Stimulated activated CD4-positive, alpha-beta T cell treated with anti-CD3 and anti-CD28 coated beads, Interleukin-12 subunit alpha, Interleukin-12 subunit beta, amount 100 ng/mL, for 4 hours (primary cell): Measurements from ENCODE around the gene FAIM2.

Experiments used
- DNase-seq: peaks from one replicate; pipeline ENCODE4 v3.0.0-alpha.2; 2020

Gene FAIM2

DNA sequence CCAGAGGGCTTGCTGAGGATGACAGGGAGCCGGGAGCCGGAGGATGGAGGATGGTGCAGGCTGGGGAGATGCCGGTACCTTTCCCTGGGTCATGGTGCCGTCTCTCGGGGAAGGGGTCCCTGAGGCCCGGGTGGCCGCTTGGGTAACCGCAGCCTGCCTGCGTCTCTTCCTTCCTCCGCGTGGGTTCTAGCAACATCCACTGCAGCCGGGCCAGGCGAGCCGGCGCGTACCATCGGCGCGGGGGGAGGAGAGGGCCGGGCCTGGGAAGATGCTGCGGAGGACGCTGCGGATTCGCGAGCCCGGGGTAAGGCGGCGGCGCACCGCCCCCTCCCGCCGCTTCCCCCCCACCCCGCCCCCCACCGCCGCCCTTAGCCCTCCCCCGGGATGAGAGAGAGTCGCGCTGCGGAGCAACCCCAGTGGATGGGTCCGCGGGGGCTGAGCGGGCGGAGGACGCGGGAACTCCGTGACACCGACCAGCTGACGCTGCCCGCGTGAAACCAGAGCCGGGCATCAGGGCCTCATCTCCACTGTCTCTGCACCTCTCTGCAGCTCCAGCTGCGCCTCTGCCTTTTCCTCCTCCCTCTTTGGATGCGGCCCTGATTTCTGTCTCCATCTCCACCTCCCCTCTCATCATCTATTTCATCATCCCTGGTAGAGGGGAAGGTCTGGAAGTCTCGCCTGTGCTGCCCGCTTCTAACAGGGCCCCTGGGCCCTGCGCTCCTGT is at the start of gene FAIM2:
TSS of gene FAIM2 (minus strand) at position 201 of the 724 bp plus-strand sequence. CDS start at position 93, 108 bp downstream.
- DNase-seq, result peak; percentile 34

DNA sequence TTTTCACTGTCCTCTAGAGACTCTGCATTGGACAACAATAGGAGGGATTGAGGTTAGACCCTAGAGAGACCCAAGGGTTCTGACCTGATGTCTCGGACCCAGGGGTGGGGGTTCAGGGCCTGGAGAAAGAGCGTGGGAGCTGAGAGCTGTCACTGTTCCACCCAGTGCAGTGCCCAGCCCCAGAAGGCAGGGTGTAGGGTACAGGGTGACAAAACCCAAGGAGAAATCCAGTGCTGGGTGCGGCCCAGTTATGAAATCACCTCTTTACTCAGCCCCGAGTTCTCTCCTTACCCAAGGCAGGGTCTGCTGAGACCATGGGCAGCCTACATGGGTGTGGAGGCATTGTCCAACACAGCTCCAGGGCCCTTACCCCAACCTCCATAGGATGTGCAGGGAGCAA is 49.5 kb upstream of the FAIM2 start:
- DNase-seq, result no peak

DNA sequence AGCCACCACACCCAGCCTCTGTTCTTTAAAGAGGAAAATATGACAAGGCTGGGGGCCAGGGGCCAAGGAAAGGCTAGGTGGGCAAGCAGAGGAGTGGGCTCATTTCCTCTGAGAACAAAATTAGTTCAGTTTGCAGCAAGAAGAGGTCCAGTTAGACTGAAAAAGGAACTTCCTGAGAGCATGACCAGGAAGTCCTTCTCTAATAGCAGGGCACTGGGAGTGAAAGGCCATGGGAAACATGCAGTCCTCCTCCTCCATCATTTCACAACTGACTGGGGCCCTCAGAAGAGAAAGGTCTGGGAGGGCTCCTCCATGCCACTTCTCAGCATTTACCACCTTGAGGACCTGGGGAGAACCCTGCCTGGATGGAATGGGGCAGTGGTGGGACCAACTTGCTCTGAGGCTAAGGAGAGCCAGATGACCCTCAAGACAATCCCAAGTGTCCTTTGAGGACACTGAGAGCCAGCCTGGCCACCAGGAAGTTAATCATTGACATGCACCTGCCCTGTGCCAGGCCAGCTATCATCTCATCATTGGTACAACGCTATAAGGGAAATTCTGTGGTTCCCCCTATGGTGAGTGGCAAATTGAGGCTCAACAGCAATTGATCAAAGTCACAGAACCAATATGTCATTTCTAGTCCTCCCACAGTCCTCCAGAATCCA is 48.8 kb upstream of the FAIM2 start:
- no peak for DNase-seq

DNA sequence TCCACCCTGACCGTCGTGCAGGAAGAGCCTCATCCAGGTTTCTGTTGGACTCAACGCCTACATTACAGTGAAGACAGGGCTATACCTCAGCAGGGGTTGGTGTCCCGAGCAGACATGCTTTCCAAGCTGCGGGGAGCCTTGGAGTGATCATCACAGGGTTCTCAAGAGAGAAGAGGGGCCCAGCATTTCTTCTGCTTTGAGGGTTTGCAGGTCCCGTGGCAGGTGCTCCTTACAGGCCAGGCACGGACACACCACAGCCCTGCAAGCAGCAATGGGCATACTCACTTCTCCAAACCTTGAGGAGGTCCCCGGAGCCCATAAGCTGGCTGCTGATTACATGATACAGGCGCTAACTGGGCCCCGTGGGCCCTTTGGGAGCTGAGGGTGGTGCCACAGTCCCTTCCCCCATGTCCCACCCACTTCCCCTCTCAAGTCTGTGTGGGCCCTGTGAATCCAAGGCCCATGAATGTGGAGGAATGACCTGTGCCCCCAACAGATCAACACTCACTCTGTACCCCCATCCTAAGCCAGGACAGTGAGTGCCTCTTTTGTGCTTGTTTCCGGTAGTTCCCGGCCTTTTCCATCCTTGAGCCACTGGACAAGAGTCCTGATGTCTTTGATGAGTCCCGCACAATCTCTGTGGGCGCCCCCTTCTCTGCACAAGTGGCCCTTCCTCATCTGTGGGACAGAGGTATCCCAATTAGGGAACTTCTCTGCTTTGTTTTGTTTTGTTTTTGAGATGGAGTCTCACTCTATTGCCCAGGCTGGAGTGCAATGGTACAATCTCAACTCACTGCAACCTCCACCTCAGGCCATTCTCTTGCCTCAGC is 47.9 kb upstream of the FAIM2 start:
- no peak for DNase-seq

DNA sequence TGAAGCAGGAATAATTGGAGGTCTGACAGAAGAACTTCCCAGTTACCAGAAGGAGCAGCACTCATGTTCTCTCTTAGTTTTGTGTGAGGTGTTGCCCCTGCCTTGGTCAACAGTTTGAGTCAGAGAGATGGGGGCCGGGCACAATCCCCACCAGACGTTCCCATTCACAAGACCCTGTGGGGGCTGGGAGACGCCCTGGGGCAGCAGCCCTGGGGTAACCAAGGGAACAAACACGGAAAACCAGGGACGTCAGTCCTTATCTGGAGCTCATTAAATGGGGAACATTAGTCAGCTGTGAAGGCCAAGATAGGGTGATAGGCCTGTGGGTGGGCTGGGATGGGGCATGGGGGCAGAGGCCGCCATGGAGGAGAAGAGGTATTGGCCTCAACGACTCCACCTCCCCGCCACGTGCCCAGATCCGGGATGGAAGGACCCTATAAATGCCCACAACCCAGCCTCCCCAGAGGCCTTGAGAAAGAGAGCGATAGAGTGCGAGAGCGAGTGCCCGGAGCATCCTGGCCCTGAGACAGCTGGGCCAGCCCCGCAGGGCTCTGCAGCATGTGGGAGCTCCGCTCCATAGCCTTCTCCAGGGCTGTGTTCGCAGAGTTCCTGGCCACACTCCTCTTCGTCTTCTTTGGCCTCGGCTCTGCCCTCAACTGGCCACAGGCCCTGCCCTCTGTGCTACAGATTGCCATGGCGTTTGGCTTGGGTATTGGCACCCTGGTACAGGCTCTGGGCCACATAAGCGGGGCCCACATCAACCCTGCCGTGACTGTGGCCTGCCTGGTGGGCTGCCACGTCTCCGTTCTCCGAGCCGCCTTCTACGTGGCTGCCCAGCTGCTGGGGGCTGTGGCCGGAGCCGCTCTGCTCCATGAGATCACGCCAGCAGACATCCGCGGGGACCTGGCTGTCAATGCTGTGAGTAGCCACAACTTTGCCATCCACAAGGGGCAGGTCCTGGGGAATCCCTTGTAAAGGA is 46.9 kb upstream of the FAIM2 start, which contains the start of gene AQP2:
TSS of gene AQP2 (plus strand) at position 465 of the 979 bp plus-strand sequence. CDS start at position 559, 94 bp downstream.
- DNase-seq, result no peak

DNA sequence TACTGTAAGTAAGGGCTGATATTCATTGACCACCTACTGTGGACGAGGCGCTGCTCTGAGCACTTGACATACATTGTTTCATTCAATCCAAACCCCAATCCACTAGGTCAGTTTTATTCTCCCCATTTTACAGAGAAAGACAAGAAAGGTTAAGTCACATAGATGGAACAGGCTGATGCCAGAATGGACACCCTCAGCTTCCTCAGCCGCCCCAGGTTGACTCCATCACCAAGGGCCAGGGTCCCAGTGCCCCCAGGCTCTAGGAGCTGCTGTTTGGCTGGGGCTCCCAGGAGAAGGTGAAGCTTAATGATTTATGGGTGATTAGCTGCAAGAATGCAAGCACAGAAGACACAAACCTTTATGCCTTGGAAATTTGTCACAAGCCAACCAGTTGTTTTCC is 46.2 kb upstream of the FAIM2 start:
- no peak for DNase-seq

DNA sequence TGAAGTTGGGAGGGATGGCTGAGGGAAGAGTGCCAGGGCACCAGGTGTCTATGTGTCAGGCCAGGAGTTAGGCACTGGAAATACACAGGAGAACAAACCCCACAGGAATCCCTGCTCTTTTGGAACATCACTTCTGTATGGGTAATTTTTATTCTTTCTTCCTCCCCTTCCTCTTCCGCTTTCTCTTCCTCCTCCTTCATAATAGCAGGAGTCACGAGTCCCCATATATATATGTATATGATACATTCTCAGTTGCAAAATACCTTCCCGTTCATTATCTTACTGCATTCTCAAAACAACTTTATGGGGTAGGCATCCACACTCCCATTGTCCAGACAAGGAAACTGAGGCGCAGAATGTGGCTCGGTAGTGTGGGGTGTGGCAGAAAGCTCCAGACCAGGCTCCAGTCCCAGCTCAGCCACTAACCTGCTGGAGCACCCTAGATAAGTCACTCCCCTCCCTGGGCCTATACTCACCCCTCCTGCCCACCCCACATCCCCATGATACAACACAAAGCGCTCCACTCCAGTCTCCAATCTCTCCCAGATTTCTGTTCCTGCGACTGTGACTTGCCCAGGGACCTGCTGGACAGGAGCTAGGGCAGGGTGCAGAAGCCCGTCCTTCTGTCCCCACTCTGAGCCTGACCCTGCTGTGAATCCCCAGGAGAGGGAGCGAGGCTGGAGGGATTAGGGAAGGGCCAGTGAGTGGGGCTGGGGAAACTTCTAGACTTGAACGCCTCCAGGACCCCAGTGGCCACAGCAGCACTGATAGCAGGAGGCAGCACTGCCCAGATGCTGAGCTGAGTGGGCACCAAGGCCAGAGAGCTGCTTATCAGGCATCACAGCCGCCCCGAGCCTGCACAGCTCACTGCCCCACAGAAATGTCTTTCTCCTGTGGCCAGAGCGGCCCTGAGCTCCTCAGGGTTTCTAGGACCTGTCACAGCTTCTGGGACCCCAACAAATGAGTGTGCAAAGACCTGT is 45.5 kb upstream of the FAIM2 start:
- no peak for DNase-seq

DNA sequence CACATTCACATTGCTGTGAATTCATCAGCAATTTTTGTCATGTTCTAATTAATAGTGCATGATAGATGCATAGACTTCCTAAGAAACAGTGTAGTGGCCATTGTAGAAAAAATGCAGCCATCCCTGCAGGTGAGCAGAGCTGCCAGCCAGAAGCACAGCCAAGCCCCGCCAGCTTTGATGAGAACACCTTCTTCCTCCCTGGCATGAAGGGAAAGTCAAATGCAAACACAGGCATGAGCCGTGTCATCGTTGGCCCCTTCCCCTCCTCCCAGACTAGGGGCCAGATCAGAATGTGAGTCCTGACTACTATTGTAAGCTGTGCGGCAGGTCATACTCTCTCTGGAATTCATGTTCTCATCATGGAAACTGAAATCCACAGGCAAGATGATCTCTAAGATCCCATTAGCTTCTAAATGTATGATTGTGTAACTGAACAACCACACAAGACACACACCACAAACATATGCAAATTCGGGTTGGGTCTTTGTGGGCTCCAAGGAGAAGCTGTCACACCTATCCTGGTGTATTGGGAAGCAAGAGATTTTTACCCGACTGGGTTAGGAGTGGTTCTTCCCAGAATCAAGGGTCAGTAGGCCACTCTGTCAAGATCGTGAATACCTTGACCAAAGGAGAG is 44.0 kb upstream of the FAIM2 start:
- no peak for DNase-seq

DNA sequence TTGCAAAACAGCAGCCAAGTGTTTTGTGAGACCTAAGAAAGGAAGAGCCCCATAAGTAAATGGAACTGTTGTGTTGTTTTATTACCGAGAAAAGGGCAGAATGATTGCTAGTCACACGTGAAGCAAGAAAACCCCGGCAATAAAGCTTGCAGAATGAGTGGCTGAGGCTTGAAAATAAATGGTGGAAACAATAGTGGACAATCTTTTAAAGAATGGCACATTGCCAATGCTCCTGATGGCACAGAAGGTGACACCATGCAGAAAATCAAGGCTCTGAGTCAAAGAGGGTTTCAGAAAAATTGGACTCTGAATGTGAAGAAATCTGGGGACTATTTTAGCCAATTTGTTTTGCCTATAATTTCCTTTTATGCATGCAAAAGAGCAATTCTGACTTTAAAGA is 42.8 kb upstream of the FAIM2 start:
- no peak for DNase-seq

DNA sequence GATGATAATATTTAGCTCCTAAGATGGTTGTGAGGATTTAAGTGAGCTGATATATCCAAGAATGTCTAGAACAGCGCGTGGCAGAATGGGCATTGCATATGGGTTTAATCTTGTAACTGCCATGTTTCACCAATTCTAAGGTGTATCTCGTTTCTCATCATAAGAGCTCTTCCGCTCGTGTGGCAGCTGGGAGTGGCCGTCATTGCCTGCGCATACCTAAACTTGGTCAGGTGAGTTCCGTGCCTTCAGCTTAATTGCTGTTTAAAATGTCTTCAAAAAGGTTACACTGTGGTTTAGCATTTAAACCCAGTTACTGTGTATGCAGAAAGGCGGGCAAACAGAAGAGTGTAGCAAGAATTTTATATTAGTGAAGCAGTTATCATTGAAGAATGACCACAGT is 42.4 kb upstream of the FAIM2 start:
- no peak for DNase-seq

DNA sequence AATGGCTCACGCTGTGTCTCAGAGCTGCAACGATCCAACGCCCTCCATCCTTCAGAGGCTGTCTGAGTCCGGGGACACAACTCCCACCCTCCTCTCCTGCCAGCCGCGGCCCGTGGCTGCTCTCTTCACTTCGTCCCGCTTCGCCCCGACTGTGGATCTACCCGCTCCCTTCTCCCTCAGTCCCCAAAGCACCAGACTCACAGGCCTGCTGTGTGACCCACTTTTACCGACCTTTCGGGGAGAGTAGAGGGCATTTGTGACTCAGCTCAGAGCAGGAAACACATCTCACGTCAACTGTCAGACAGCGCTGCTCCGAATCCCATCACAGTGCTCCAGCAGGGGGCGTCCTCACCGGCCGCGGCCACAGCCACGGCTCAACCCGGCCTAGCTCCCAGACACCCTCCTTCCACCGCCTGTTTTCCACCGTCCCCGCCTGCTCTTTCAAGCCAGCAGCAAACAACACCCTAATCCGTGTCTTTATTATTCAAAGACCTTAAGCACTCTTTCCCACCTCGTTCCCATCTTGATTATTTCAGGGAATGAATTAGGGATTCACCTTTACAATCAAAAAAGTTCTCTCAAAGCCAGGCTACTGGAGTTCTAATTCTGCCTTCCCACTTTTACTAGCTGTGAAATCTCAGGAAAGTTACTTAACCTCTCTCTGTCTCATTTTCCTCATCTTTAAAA is 41.8 kb upstream of the FAIM2 start:
- DNase-seq, result peak; percentile 85

DNA sequence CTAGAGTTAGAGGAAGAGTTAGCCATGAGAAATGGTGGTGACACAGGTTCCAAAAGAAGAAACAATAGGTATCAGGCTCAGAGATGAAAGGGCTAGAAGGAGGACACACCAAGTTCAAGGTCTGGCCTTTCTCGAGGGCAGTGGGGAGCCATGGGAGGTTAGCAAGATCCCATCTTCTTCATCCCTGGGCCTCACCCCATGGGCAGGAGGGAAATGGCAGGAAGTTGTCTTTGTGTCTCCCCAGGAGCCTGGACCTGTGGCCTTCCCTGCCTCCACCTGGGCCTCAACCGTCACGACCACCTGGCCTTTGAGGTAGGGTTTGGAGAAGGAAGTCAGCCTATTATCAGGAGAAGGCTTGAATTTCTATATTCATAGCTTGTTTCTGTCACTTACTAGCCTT is 41.0 kb upstream of the FAIM2 start:
- no peak for DNase-seq

DNA sequence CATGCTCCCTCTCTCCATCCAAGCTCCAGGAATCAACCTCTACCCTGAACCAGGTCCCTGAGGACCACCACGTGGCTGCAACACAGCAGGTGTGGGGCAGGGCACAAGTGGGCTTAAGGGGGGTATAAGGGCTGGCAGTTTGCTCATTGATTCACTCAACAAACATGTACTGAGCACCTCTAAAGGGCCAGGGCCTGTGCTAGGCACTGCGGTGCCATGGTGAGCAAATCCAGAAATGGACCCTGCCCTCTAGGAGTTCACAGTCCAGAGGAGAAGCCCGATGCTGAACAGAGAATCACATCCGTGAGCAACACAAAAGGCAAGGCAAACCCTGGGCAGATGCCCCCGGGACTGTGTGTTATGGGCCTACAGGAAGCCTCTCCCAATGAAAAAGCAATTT is 40.3 kb upstream of the FAIM2 start:
- no peak for DNase-seq

DNA sequence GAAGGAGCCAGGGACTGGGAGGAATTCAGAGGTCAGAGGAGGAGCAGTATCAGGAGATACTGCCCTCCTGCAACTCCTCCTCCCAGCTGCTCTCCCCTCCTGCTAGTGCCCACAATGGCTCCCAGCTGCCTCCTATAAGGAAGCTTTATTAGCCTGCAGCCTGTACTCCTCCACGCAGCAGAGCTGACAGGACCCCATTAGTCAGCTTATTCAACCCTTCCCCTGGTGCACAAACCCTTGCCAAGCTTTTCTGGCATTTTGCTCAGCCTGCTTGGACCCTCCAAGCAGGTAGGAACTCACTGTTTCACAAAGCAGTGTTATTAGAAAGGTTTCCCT is 39.9 kb upstream of the FAIM2 start:
- no peak for DNase-seq

DNA sequence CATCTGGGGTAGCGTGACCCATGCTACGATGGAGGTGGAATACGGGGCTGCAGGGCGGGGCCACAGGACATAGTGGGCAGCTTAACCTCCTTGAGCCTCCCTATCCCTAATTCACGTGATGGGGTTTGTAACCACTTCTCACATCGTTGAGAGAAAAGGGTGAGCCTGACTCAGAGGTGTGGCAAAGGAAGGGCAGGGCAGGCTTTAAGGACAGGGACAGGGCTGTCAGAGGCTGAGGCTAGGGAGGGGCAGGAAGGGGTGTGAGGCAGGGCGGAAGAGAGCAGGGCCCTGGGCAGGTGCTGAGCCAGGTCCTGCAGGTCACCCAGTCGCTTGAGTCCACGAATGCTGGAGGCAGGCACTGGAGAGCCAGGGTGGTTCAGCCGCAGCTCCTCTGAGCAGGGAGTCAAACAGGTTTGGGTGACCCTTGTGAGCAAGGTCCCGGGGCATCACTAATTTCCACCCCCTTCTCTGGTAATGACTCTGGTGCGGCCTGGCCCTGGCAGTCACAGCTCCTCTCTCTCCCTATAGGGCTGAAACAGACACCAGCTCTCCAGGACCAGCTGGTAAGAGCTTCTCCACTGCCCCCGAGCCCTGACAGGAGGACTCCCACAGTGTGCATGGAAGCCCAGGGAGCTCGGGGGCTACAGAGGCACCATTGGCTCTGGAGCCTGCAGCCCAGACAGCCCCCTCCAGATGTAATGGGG is 39.4 kb upstream of the FAIM2 start:
- no peak for DNase-seq

DNA sequence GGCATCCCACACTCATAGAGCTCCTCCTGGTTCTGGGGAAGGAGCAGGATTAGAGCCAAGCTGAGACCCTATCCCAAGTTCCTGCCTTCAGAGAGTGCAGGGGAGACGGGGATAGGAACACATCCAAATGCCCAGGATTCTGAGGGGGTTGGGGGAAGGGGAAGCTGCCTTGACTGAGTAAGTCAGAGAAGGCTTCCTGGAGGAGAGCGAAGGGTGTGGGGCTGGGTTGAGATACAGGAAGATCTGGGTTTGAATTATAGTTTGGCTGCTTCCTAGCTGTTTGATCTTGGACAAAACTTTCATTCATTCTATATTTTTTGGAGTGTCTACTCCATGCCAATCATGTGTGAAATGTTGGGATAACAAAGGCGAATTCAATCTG is 38.8 kb upstream of the FAIM2 start:
- no peak for DNase-seq

DNA sequence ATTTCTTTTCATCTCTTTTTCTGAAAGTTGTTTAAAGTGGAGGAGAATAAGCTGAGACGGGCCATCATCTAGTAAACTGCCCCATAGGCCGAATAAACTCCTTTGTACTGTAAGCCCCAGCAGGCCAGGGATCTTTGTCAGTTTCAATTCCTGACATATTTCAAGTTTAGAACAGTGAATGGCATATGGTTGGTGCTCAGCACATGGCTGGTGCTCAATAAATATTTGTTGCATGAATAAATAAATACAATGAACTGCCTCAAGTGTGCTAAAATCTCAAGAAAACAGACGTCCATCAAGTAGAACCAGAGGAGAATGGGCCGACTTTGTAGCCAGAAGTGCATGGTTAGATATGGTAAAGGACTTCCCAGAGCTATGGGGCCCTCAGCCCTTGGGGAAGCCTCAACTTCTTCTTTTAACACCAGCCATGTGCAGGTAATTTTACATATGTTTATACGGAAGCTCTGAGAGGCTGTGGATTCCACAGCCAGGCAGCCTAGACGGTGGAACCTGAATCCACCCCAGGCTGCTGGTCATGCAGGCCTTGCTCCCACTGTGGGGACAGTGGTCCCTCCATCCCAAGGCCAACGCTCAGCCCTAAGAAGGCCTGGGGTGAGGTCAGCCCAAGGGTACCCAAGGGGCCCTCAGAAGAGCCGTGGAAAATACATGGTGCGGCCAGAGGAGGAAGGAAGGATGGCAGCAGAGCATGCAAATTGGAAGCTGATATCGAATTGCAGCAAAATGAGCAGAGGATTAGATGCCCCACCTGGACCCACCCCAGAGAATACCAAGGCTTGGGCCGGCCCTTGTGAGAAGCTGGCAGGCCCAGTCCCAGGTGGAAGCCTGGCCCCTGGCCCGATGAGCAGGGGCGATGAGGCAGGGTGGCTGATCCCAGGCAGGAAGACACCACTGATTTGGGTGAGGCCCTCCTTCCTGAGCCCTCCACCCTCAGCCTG is 38.1 kb upstream of the FAIM2 start:
- DNase-seq, result no peak

DNA sequence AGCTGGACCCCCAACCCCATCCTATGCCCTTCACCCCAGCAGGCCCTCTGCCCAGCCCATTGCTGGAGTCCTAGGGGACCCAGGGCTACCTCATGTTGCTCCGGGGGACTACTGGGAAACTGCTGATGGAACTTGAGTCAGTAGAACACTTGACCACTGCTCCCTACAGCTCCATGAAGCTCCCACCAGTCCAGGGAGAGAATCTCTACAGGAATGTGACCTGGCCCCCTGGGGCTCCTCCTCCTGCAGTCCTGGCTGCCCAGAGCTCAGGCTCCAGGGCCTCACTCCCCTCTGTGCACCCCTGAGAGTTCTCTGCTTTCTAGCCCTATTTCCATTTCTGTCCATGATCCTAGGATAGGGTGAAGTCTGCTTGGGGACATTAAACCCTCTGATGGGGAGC is 36.0 kb upstream of the FAIM2 start:
- DNase-seq, result no peak
